ENCODE data around the gene APBA1.

GRCh38 chr9:69496846-69497450 lies 175.2 kb downstream of the APBA1 start:
- no peak for TF ChIP-seq CTCF (IDR thresholded peaks at IDR 0.05; ENCODE audit: low read depth, low read length, poor library complexity, severe bottlenecking)
- TF ChIP-seq EZH2phosphoT487 (IDR thresholded peaks at IDR 0.05; ENCODE audit: borderline replicate concordance, low read length): no peak
